Measurements from ENCODE around the gene LINC01488.

Gene LINC01488

GRCh38 chr11:69489031-69489745, 7.7 kb downstream of the LINC01488 start:
- no peak overlapping the region for H3K27ac ChIP-seq (ENCODE audit: extremely low read depth, low read depth, low read length)
- TF ChIP-seq REPIN1 (tag by site-specific recombination; IDR thresholded peaks at IDR 0.05; ENCODE audit: low read depth) = no peak
- TF ChIP-seq ZNF221 (tag by site-specific recombination; IDR thresholded peaks at IDR 0.05; ENCODE audit: borderline replicate concordance) = no peak
- TF ChIP-seq ZNF645 (tag by site-specific recombination; IDR thresholded peaks at IDR 0.05) = no peak
- no peak for TF ChIP-seq BCL11B (tag by site-specific recombination; IDR thresholded peaks at IDR 0.05; ENCODE audit: low read depth)
- TF ChIP-seq ZSCAN16 (tag by site-specific recombination; IDR thresholded peaks at IDR 0.05) = no peak
- TF ChIP-seq ZFP3 (tag by site-specific recombination; IDR thresholded peaks at IDR 0.05; ENCODE audit: low read depth) = no peak
- TF ChIP-seq WT1 (tag by site-specific recombination; IDR thresholded peaks at IDR 0.05) = no peak
- TF ChIP-seq CTCF (tag by site-specific recombination; IDR thresholded peaks at IDR 0.05) = no peak
- TF ChIP-seq ZNF707 (tag by site-specific recombination; IDR thresholded peaks at IDR 0.05) = no peak
- TF ChIP-seq ZFHX2 (tag by site-specific recombination; conservative IDR thresholded peaks at IDR 0.05) = no peak
- TF ChIP-seq ZNF623 (tag by site-specific recombination; IDR thresholded peaks at IDR 0.05) = no peak
- TF ChIP-seq ZNF621 (tag by site-specific recombination; IDR thresholded peaks at IDR 0.05) = no peak
- no peak for TF ChIP-seq ZNF146 (tag by site-specific recombination; IDR thresholded peaks at IDR 0.05)
- TF ChIP-seq MEIS1 (CRISPR knock-in tag; IDR thresholded peaks at IDR 0.05; ENCODE audit: borderline replicate concordance) = no peak
- no peak overlapping the region for H3K4me3 ChIP-seq (ENCODE audit: low read depth, low read length)
- ChIA-PET CTCF (no interaction called here), POLR2A (no interaction called here)
- no peaks in the 10 kb centered on the region for H3K36me3 ChIP-seq (ENCODE audit: control insufficient read depth in 2 of 2, insufficient read depth in 1 of 2, low read length in 2 of 2)
- H3K4me1 ChIP-seq (ENCODE audit: control insufficient read depth, insufficient read depth, low read length) = no peaks in the 10 kb centered on the region
- no peaks in the 10 kb centered on the region for H3K9me3 ChIP-seq (ENCODE audit: control insufficient read depth, insufficient read depth, low read depth, low read length)

- no peak overlapping the region for H3K4me3 ChIP-seq (ENCODE audit: low read depth, low read length)
- ChIA-PET POLR2A (no interaction called here), CTCF (no interaction called here)
Observed at GRCh38 chr11:69489746-69490365, 8.4 kb downstream of the LINC01488 start.

More at GRCh38 chr11:69489746-69490365, 8.4 kb downstream of the LINC01488 start:
- no peaks in the 10 kb centered on the region for H3K4me1 ChIP-seq (ENCODE audit: control insufficient read depth, insufficient read depth, low read length)
- no peaks in the 10 kb centered on the region for H3K9me3 ChIP-seq (ENCODE audit: control insufficient read depth, insufficient read depth, low read depth, low read length)
- H3K36me3 ChIP-seq (ENCODE audit: control insufficient read depth in 2 of 2, insufficient read depth in 1 of 2, low read length in 2 of 2) = no peaks in the 10 kb centered on the region
- TF ChIP-seq OVOL3 (tag by site-specific recombination; IDR thresholded peaks at IDR 0.05) = no peak
- TF ChIP-seq ZNF664 (tag by site-specific recombination; IDR thresholded peaks at IDR 0.05) = no peak
- TF ChIP-seq ZIC2 (tag by site-specific recombination; IDR thresholded peaks at IDR 0.05) = no peak
- no peak for TF ChIP-seq ZNF426 (tag by site-specific recombination; IDR thresholded peaks at IDR 0.05)
- no peak for TF ChIP-seq ZNF513 (tag by site-specific recombination; IDR thresholded peaks at IDR 0.05)
- no peak for TF ChIP-seq ZNF23 (tag by site-specific recombination; IDR thresholded peaks at IDR 0.05; ENCODE audit: borderline replicate concordance)
- H3K27ac ChIP-seq (ENCODE audit: extremely low read depth, low read depth, low read length) = no peak overlapping the region
